OCI-M1 (cell line): Measurements from ENCODE around the gene SPON1.
A peak's percentile ranks its signal among the peaks of the same experiment; 100 is the strongest.
"Not testable (repeated sequence)": the region's sequence is repeated elsewhere in the genome, so short reads cannot be mapped to it uniquely, and the experiment has no call there.

Experiments used
- DNase-seq: peaks from one replicate; lab custom pipeline; 2025; lab: John Stamatoyannopoulos, UW

The SPON1 gene

DNA sequence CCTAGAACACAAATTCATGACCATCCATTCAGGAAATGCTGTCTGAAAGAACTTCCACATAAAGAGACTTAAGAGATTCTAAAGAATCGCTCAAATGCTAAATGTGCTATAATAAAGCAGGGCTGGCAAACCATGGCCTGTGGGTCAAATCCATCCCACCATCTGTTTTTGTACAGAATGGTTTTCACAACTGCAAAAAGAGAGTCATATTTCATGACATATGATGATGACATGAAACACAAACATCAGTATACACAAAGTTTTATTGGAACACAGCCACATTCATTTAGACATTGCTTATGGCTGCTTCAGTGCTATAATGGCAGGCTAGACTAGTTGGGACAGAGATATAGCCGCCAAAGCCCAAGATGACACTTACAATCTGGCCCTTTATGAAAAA, 311.4 kb downstream of the SPON1 start:
- DNase-seq: no peak

- no peak for DNase-seq
These were observed 312.6 kb downstream of the SPON1 start for GRCh38 chr11:14275076-14275475.

DNA sequence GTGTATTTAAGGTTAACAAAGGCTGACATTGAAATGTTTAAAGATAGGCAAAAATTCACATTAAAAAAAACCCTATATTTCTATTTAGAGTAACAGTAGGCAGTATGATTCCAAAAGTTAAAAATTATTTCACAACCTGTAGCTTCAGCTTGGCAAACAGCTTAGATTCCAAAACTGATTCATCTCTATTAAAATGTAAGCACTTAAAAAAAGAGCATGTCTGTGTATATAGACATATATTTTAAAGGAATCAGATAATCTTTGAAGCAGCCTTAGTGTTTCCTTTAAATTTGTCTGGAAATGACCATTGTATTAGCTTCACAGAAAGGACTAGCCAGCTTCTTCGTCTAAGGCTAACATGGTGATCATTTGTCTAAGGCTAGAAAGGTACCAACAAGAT, 316.3 kb downstream of the SPON1 start:
- not testable (repeated sequence) for DNase-seq

DNA sequence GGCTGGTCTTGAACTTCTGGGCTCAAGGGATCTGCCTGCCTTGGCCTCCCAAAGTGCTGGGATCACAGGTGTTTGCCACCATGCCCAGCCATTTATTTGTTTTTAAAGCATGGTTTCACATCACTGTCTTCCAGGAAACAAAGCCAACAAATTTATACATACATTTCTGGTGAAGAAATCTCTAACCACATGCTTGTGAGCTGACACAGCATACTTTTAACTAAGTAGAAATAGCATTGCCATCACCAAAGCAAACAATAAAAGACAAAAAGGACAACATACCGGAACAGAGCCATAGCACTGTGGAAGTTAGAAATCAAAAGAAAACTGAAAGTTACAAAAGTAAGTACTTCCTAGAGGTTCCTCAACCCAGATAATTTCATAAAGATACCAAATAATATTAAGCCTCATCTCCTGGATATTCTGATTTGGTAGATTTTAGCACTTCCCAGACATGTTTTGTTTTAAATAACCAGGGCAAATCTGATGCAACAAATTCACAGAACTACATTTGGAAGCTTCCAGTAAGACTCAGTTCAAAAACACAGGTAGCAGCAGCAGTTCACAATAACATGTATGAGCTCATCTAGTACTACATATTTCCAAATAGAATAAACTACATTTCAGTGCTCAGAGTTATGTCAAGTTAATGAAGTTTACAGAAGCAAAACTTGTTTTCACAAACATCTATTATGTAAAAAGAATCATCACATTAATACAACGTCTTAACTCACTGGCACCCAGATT, 325.8 kb downstream of the SPON1 start:
- DNase-seq: no peak

- DNase-seq: no peak
These were observed 327.9 kb downstream of the SPON1 start for GRCh38 chr11:14290422-14290821.

GRCh38 chr11:14299921-14300320, 337.4 kb downstream of the SPON1 start:
- DNase-seq: no peak

DNA sequence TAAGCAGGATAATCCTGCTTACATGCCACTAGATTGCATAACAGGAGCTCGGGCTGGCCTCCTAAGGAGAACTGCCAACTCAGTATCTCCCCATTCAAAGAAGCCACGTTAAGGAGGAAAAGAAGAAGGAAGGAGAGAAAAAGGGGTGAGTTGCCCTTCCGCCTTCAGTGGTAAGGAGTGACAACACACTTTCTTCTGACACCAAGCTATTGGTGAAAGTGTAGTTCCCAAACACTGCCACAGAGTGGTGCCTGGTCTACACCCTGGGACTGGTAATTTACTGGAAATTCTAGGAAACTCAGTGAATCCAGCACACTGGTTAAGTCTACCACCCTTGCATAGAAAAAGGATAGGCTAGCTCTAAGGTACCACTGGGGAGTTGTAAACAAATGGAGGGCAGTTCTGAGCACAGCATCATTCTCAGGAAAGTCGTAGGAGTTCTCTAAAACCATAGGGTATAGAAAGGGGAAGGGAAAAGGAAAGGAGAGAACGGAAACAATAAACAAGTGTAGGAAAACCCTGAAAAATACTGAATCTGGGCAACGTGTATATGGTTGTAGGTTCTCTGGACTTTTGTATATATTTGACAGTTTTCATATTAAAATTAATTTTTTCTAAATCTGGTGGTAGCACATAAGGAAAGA, 338.3 kb downstream of the SPON1 start:
- peak; percentile 89 for DNase-seq

DNA sequence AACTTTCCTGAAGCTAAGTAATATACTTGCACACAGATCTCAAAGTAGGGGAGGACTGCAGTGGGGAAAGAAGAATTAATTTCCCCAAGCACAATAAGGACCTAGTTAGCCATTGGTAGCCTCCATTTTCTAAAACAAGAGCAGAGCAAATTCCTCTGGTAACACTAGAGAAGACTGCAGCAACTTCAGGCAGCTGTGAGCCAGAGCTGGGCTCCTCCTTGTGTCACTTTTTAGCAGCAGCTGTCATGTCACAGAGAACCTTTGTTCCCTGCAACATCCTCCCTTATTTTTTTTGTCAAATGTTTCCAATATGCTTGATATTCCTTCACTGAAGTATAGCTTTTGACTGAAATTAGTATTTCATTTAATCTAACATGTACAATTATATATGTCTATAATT, 342.1 kb downstream of the SPON1 start:
- DNase-seq: no peak

GRCh38 chr11:14305649-14306048, 343.1 kb downstream of the SPON1 start:
- DNase-seq: no peak

DNA sequence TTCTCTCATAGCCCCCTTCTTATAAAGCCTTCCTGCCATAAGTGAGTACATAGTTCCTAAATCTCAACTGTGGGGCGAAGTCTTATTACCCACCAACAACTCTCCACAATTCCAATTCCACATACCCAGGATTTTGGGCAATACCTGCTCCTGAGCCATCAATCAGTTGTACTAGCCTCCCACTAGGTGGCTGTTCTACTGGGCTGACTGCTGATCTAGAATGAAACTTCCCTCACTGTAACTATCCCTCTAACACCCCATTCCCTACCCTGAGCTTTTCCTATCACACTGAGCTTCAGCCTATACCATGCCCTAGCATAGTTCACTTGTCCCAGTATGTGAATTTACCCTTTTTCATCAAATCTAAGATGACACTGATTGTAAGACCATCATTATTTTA, 344.0 kb downstream of the SPON1 start:
- no peak for DNase-seq

- peak; percentile 77 for DNase-seq
These were observed 345.8 kb downstream of the SPON1 start for GRCh38 chr11:14308114-14308896.

DNA sequence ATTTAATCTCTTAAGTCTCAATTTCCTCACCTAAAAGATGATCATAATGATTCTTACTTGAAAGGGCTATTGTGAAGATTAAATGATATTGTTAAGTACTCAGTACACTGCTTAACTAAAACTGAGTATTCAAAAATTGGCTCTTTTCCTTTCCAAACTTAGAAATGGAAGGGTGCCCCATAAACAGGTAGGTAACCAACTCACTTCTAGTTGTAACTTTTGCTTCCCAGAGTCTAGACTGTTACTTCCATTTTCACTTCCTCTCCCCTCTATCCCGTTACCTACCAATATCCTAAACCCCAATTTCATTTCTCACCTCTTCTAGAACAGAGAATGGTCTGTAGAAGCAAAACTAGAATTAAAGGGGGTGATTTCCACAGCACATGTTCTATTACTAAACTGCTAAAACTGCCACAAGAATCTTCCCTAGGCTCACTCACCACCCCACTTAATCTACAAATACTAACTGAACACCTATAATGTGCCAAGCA, 346.4 kb downstream of the SPON1 start:
- DNase-seq: no peak

DNA sequence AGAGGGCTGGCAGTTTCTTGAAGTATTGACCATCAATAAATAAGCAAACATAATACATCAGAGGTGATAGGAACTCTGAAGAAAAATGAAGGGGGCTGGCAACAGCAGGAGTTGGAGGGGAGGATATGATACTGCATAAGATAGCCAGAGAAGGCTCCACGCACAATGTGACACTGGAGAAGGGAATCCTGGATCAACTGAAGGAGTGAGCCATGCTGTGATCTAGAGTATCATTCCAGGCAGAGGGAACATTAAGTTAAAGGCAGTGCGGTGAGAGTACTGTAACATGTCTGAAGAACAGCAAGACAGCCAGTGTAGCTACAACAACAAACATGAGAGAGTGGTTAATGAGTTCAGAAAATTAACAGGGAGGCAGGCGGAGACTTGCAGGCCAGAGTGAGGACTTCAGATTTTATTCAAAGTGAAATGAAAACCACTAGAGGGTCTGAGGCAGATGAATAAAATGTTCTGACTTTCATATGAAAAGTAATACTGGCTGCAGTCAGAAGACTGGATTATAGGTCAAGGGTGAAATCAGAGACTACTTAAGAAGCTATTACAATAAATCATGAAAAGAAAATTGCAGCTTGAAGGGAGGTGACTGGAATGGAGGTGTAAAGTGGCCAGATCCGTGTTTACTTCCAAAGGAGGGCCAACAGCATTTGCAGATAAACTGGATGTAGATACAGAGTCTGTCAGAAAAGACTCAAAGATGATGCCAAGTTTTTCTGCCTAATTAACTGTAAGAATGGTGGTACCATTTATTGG, 347.1 kb downstream of the SPON1 start:
- no peak for DNase-seq

- DNase-seq: no peak
These were observed 348.2 kb downstream of the SPON1 start for GRCh38 chr11:14310679-14311078.

DNA sequence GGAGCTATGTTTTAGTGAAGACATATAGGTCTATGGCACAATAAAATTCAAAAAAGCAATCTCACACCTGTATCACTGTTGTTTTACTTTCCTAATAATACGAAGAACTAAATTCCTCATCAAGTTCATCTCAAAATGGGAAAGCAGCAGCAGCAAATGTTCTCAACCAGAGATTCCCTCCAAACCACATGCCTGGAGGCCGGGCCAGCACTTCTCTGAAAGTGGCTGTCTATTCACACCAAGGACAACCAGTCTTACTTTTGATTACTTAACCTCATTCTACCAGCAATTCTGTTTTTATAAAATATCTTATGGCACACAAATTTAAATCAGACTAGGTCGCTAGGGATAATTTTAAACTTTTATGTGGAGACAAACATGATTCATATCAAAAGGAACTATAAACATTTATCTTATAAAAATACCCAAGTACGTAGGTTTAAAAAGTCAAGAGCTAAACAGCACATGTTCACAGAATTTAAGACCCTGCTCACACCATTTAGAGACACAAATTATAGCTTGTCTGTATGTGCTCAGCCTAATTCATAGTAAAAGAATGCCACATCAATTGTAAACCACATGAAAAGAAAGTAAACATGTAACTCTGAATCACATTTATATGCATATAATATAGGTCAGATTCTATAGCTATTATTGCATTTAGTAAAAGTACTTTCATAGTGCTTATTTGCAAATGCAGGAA, 350.4 kb downstream of the SPON1 start:
- DNase-seq: no peak

DNA sequence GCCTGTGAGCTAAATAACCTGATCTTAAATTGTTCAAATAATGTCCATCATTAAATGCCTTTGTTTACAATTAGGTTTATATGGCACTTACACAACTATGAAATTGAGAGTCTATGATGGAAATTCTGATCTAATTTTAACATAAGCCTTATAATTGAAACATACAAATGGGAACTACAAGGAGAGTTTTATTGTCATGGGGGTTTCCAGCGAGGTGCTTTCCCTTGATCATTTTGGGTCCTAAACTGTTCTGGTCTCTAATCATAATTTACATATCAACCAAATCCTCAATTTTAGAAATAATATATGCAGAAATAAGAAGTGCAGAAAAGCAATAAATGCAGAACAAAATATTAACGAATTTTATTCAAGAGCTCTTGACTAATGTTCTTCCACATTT, 351.6 kb downstream of the SPON1 start:
- no peak for DNase-seq

DNA sequence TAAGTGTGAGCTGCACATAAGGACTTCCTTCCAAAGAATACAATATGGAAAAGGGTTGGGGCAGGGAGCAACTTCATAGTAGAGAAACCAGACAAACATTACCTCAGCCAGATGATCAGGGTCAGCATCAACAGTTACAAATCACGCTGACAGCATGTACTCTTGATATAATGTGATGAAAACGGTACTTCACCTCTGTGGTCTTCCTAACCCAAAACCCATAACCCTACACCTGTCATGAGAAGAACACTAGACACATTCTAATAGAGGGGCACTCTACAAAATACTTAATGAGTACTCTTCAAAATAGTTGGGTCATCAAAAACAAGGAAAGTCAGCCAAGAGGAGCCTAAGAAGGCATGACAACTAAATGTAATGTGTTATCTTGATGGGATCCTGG, 352.6 kb downstream of the SPON1 start:
- DNase-seq: no peak
